Fibroblast of villous mesenchyme (primary cell): ENCODE measurements around the gene GABRP. TPM values are rescaled to one million over a fixed set of nuclear protein-coding genes. Genes with fewer than 3 reads are reported as not detected.

Experiments
- DNase-seq: peaks from one replicate; pipeline ENCODE4 v3.0.0-alpha.2; 2010; ENCODE audit warnings: low read depth
- H3K4me3 ChIP-seq: 2 replicates; pipeline ENCODE4 v1.5.1; 2011; ENCODE audit warnings: low read depth, mild to moderate bottlenecking, low read length
- CTCF ChIP-seq: IDR thresholded peaks from 2 replicates; pipeline ENCODE4 v1.5.1; 2012; ENCODE audit warnings: low read depth, mild to moderate bottlenecking, low read length; ENCODE audit not compliant: insufficient read depth
- total RNA-seq: library from RNA; depleted of rRNA; stranded (reverse); fragments of >200 nt; gene quantifications from 2 replicates; pipeline ENCODE4 v1.2.3, GENCODE V29; 2012

GABRP gene
- total RNA-seq, 1 donor = not detected

GRCh38 chr5:170836226-170836625, 52.7 kb downstream of the GABRP start:
- no peak overlapping the region for H3K4me3 ChIP-seq
- TF ChIP-seq CTCF = no peak
- no peak for DNase-seq

DNA sequence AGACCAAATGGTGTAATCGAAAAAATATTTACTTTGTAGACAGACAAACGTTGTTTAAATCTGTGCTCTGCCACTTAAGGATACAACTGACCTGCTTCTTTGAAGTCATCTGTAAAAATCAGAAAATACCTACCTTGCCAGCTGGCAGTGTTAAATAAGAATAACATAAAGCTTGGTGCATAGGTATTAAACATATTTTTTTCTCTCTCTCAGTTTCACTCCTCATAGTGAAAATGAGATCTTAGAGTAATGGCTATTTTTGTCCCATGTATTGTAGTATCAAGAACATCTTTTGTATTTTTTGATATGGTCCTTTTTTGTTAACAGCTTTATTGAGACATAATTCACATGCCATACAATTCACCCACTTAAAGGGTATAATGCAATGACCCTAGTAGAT, 60.3 kb downstream of the GABRP start:
- no peak for DNase-seq
- H3K4me3 ChIP-seq = no peak overlapping the region
- no peak for TF ChIP-seq CTCF

DNA sequence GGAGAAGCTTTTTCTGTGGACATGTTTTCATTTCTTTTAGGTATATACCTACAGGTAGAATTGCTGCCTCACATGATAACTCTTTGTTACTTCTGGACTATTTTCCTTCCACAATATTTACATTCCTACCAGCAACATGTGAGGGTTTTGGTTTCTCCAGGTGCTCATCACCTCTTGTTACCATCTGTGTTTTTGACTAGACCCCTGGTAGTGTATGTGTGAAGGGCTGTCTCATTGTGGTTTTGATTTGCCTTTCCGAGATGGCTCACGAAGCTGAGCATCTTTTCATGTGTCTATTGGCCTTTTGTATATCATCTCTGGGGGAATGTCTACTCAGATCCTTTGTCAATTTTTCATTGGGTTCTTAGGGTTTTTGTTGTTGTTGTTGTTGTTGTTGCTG, 61.1 kb downstream of the GABRP start:
- no peak overlapping the region for H3K4me3 ChIP-seq
- no peak for TF ChIP-seq CTCF
- no peak for DNase-seq

GRCh38 chr5:170846416-170846815, 62.9 kb downstream of the GABRP start:
- no peak overlapping the region for H3K4me3 ChIP-seq
- DNase-seq = peak; percentile 45
- no peak for TF ChIP-seq CTCF

GRCh38 chr5:170846846-170847245, 63.3 kb downstream of the GABRP start:
- no peak for DNase-seq
- TF ChIP-seq CTCF = no peak
- no peak overlapping the region for H3K4me3 ChIP-seq

- TF ChIP-seq CTCF = no peak
- no peak overlapping the region for H3K4me3 ChIP-seq
- DNase-seq = no peak
Observed at GRCh38 chr5:170848033-170848432, 64.5 kb downstream of the GABRP start.

DNA sequence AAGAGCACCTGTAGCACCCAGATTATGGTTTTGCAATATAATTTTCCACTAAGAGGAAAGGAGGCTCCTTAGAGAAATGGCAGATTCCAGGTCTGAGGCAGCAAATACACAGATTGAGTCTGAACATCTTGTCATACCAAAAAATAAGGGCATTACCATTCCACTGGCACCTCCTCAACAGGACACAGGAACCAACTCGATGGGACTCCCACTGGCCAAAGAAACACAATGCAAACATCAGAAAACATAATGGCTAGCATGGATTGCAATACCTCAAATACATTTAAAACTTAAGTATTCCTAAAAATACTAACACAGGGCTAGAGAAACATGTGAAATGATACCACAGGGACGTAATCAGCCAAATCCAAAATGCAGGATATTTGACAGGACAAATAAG, 65.8 kb downstream of the GABRP start:
- no peak for DNase-seq
- H3K4me3 ChIP-seq = no peak overlapping the region
- no peak for TF ChIP-seq CTCF
